ENCODE data around the gene S100A3.

The S100A3 gene

GRCh38 chr1:153548722-153549688 is at the start of gene S100A3:
Gene S100A3 (minus strand): TSS chr1:153549258. CDS start chr1:153548485, 773 bp downstream.
- TF ChIP-seq CREB1 (IDR thresholded peaks at IDR 0.05; ENCODE audit: low read depth) (no peak), RAD21 (IDR thresholded peaks at IDR 0.05; ENCODE audit: low read depth) (no peak), TAF1 (IDR thresholded peaks at IDR 0.05; ENCODE audit: low read depth) (no peak), REST (IDR thresholded peaks at IDR 0.05; ENCODE audit: low read depth) (no peak), ZBTB7A (IDR thresholded peaks at IDR 0.05; ENCODE audit: low read depth) (0 out of 2 replicates have a peak, but pooled peaks have one; percentile 41), MAX (IDR thresholded peaks at IDR 0.05) (no peak), EGR1 (IDR thresholded peaks at IDR 0.05) (no peak), EP300 (IDR thresholded peaks at IDR 0.05; ENCODE audit: borderline replicate concordance) (peak; percentile 34; the same call in 1 of the 2 replicates), NFIC (IDR thresholded peaks at IDR 0.05) (peak; percentile 29; the same call in 1 of the 2 replicates), TCF12 (IDR thresholded peaks at IDR 0.05; ENCODE audit: low read depth) (peak; percentile 55; the same call in 1 of the 2 replicates), FOXM1 (IDR thresholded peaks at IDR 0.05; ENCODE audit: borderline replicate concordance, low read depth) (no peak)
- TF ChIP-seq, protein P1, sequence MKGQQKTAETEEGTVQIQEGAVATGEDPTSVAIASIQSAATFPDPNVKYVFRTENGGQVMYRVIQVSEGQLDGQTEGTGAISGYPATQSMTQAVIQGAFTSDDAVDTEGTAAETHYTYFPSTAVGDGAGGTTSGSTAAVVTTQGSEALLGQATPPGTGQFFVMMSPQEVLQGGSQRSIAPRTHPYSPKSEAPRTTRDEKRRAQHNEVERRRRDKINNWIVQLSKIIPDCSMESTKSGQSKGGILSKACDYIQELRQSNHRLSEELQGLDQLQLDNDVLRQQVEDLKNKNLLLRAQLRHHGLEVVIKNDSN (IDR thresholded peaks at IDR 0.05): no peak

DNA sequence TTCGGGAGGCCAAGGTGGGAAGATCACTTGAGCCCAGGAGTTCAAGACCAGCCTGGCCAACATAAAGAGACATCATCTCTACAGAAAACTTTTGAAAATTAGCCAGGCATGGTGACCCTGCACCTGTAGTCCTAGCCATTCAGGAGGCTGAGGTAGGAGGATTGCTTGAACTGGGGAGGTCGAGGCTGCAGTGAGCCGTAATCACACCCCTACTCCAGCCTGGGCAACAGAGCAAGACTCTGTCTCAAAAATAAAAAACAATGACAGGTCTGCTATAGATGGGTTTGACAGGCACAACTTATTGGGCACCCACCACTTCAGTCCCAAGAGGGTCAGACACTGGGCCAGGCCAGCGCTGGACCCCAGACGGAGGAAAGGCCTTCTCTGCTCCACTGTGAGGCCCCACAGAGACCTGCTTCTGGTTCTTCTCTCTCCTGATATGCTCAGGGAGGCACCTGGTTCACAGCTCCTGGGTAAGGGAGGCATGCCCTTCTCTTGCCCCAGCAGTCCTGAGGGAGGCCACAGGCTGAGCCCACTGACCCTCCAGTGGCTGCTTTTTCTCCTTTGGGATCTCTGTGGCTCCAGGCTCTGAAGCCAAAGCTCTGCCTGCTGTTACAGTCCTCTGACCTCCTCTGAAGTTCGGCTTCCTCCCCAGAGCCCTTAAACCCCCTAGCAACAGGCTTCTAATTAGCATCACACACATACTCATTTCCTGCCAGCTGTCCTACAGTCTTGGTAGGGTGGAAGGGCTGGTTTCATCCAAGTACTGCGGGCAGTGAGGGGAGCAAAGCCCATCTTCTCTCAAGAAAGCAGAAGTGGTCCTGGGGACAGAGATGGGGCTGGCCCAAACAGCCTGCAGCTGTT is 49.5 kb upstream of the S100A3 start:
- no peak for TF ChIP-seq TEAD4 (IDR thresholded peaks at IDR 0.05)
- no peak for TF ChIP-seq TCF12 (IDR thresholded peaks at IDR 0.05; ENCODE audit: low read depth)
- no peak for TF ChIP-seq YY1 (IDR thresholded peaks at IDR 0.05; ENCODE audit: low read depth)
- TF ChIP-seq EGR1 (IDR thresholded peaks at IDR 0.05): no peak
- no peak for TF ChIP-seq NFIC (IDR thresholded peaks at IDR 0.05)
- no peak for TF ChIP-seq FOXM1 (IDR thresholded peaks at IDR 0.05; ENCODE audit: borderline replicate concordance, low read depth)
- no peak for TF ChIP-seq TAF1 (IDR thresholded peaks at IDR 0.05; ENCODE audit: low read depth)

GRCh38 chr1:153597206-153597605 is 48.1 kb upstream of the S100A3 start:
- no peak for TF ChIP-seq EP300 (IDR thresholded peaks at IDR 0.05; ENCODE audit: borderline replicate concordance)

DNA sequence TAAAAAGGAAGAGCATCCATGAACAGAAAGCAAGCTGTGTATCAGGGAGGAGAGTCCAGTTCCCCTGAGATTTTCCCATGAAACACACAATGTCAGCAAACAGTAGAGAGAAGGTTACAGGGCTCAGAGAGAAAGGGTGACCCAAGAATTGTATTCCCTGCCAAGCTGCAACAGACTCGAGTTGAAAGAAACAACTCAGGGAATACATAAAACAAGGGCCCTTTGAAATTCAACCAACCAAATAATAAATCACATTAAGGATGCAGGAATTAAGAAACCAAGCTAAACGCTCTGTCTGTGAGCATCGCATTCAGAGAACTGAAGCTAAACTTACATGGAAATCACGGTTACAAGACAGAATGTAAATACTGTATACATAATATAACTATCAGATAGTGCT is 43.7 kb upstream of the S100A3 start:
- TF ChIP-seq EGR1 (IDR thresholded peaks at IDR 0.05) (no peak), TCF12 (IDR thresholded peaks at IDR 0.05; ENCODE audit: low read depth) (no peak), TAF1 (IDR thresholded peaks at IDR 0.05; ENCODE audit: low read depth) (no peak), YY1 (IDR thresholded peaks at IDR 0.05; ENCODE audit: low read depth) (no peak), RAD21 (IDR thresholded peaks at IDR 0.05; ENCODE audit: low read depth) (no peak), ZBTB7A (IDR thresholded peaks at IDR 0.05; ENCODE audit: low read depth) (no peak), EP300 (IDR thresholded peaks at IDR 0.05; ENCODE audit: borderline replicate concordance) (no peak), REST (IDR thresholded peaks at IDR 0.05; ENCODE audit: low read depth) (no peak), MAX (IDR thresholded peaks at IDR 0.05) (no peak), CEBPB (IDR thresholded peaks at IDR 0.05) (no peak), FOXM1 (IDR thresholded peaks at IDR 0.05; ENCODE audit: borderline replicate concordance, low read depth) (no peak), TEAD4 (IDR thresholded peaks at IDR 0.05) (no peak), CREB1 (IDR thresholded peaks at IDR 0.05; ENCODE audit: low read depth) (no peak), NFIC (IDR thresholded peaks at IDR 0.05) (no peak)
- TF ChIP-seq, protein P1 (IDR thresholded peaks at IDR 0.05): no peak

DNA sequence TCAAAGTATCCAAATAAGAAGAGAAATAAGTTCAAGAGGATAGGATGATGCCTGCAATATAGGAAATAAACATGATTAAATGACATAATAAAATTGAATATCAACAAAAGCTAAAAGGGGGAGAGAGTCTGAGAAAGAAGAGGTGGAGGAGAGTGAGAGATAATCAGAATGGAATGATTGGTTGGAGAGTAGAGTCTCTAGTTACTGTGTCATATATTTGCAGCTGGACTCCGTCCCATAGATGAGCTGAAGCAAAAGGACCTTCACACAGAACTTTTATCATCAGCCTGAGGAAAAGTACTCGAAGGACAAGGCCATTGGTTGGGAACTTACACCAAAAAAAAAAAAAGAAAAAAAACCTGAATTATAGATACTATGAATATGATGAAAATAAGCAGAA is 39.4 kb upstream of the S100A3 start:
- TF ChIP-seq YY1 (IDR thresholded peaks at IDR 0.05; ENCODE audit: low read depth) (no peak), NFIC (IDR thresholded peaks at IDR 0.05) (no peak), REST (IDR thresholded peaks at IDR 0.05; ENCODE audit: low read depth) (no peak), RAD21 (IDR thresholded peaks at IDR 0.05; ENCODE audit: low read depth) (no peak), CREB1 (IDR thresholded peaks at IDR 0.05; ENCODE audit: low read depth) (no peak)
